ENCODE measurements around the gene VAMP3.

VAMP3 gene

DNA sequence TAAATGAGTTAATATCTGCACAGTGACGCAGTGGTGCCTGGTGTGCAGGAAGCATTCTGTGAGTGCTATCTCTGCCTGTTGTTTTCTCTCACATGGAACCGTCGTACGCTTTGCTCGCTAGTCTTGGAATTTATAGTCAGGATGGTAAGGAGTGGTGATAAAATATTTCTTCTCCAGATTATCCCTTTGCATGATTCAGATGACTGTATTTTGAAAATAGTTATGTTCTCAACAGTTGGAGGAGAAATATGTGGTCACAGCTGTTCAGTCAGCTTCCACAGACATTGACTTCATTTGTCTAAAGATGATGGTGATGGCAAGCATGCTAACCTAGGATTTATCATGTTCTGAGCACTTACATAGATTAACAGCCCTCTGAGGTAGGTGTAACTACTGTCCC lies 41.3 kb upstream of the VAMP3 start:
- H3K4me3 ChIP-seq (ENCODE audit: low read depth, low read length), result no peak overlapping the region
- no peak for TF ChIP-seq MYC (IDR thresholded peaks at IDR 0.05; ENCODE audit: low read depth, low read length)
- TF ChIP-seq, protein P1, sequence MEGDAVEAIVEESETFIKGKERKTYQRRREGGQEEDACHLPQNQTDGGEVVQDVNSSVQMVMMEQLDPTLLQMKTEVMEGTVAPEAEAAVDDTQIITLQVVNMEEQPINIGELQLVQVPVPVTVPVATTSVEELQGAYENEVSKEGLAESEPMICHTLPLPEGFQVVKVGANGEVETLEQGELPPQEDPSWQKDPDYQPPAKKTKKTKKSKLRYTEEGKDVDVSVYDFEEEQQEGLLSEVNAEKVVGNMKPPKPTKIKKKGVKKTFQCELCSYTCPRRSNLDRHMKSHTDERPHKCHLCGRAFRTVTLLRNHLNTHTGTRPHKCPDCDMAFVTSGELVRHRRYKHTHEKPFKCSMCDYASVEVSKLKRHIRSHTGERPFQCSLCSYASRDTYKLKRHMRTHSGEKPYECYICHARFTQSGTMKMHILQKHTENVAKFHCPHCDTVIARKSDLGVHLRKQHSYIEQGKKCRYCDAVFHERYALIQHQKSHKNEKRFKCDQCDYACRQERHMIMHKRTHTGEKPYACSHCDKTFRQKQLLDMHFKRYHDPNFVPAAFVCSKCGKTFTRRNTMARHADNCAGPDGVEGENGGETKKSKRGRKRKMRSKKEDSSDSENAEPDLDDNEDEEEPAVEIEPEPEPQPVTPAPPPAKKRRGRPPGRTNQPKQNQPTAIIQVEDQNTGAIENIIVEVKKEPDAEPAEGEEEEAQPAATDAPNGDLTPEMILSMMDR (IDR thresholded peaks at IDR 0.05; ENCODE audit: low read depth, low read length), result no peak
- no peak for DNase-seq (ENCODE audit: low read depth)

DNA sequence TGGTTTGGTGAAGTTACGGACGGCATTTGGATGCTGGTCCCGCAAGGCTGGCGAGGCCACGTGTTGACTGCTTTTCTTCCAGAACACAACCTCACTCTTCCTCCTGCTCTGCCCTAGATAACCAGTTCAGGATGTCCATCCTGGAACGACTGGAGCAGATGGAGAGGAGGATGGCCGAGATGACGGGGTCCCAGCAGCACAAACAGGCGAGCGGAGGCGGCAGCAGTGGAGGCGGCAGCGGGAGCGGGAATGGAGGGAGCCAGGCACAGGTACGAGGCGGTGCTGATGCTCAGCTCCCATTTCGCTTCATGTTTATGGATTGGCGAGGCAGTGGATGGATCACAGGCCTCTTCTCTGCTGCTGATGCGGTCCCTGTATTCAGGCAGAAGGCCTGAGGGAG lies 38.8 kb upstream of the VAMP3 start:
- no peak overlapping the region for H3K4me3 ChIP-seq (ENCODE audit: low read depth, low read length)
- TF ChIP-seq POLR2A (IDR thresholded peaks at IDR 0.05; ENCODE audit: extremely low read depth, insufficient read length), result no peak
- TF ChIP-seq, protein P1 (IDR thresholded peaks at IDR 0.05; ENCODE audit: low read depth, low read length), result no peak
- no peak for TF ChIP-seq MYC (IDR thresholded peaks at IDR 0.05; ENCODE audit: low read depth, low read length)
- TF ChIP-seq, protein P2, sequence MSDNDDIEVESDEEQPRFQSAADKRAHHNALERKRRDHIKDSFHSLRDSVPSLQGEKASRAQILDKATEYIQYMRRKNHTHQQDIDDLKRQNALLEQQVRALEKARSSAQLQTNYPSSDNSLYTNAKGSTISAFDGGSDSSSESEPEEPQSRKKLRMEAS (IDR thresholded peaks at IDR 0.05; ENCODE audit: low read depth, low read length), result no peak
- DNase-seq (ENCODE audit: low read depth), result no peak

DNA sequence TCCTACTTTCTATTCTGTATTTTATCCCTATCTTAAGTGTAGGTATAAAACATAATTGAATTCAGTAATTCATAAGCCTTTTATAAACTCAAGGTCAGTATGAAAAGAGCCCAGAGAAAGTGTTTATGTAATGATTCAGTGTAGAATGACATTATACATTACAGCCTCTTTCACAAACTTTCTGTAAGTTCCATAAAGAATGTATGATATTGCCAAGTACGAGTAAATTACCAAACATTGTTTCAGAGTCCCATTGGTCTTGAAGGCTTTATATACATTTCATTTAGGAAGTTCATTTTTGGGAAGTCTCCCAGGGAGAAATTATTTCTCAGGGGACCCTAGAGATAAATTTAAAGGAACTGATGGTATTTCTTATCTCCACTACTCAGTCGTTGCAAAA lies 37.8 kb upstream of the VAMP3 start:
- TF ChIP-seq MYC (IDR thresholded peaks at IDR 0.05; ENCODE audit: low read depth, low read length), result no peak
- TF ChIP-seq, protein P2 (IDR thresholded peaks at IDR 0.05; ENCODE audit: low read depth, low read length), result no peak
- TF ChIP-seq, protein P1 (IDR thresholded peaks at IDR 0.05; ENCODE audit: low read depth, low read length), result no peak
- no peak overlapping the region for H3K4me3 ChIP-seq (ENCODE audit: low read depth, low read length)
- DNase-seq (ENCODE audit: low read depth), result no peak

DNA sequence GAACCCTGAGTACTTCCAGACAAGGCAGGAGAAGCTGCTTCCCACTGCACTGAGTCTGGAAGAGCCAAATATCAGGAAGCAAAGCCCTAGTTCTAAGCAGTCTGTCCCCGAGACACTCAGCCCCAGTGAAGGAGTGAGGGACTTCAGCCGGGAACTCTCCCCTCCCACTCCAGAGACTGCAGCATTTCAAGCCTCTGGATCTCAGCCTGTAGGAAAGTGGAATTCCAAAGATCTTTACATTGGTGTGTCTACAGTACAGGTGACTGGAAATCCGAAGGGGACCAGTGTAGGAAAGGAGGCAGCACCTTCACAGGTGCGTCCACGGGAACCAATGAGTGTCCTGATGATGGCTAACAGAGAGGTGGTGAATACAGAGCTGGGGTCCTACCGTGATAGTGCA lies 33.1 kb upstream of the VAMP3 start:
- H3K4me3 ChIP-seq (ENCODE audit: low read depth, low read length), result no peak overlapping the region
- no peak for DNase-seq (ENCODE audit: low read depth)
- TF ChIP-seq MYC (IDR thresholded peaks at IDR 0.05; ENCODE audit: low read depth, low read length) (no peak), POLR2A (IDR thresholded peaks at IDR 0.05; ENCODE audit: extremely low read depth, insufficient read length) (no peak)
- TF ChIP-seq, protein P1 (IDR thresholded peaks at IDR 0.05; ENCODE audit: low read depth, low read length), result no peak
- TF ChIP-seq, protein P2 (IDR thresholded peaks at IDR 0.05; ENCODE audit: low read depth, low read length), result no peak

DNA sequence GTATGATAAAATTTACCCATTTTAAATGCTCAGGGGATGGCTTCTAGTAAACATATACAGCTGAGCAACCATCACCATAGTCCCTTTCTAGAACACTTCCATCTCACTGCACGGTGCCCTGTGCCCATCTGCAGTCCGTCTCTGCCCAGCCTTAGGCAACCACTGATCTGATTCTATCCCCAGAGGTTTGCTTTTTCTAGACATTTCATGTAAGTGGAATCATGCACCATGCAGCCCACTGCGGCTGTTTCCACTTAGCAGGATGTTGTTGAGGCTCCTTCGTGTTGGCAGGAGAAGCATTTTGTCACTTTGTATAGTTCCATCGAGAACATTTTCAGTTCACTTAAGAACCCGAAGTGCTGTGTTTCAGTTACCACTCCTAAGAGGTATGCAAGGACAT lies 27.8 kb upstream of the VAMP3 start:
- no peak for DNase-seq (ENCODE audit: low read depth)
- TF ChIP-seq MYC (IDR thresholded peaks at IDR 0.05; ENCODE audit: low read depth, low read length) (no peak), POLR2A (IDR thresholded peaks at IDR 0.05; ENCODE audit: extremely low read depth, insufficient read length) (no peak)
- TF ChIP-seq, protein P2 (IDR thresholded peaks at IDR 0.05; ENCODE audit: low read depth, low read length), result no peak
- TF ChIP-seq, protein P1 (IDR thresholded peaks at IDR 0.05; ENCODE audit: low read depth, low read length), result no peak
- no peak overlapping the region for H3K4me3 ChIP-seq (ENCODE audit: low read depth, low read length)

DNA sequence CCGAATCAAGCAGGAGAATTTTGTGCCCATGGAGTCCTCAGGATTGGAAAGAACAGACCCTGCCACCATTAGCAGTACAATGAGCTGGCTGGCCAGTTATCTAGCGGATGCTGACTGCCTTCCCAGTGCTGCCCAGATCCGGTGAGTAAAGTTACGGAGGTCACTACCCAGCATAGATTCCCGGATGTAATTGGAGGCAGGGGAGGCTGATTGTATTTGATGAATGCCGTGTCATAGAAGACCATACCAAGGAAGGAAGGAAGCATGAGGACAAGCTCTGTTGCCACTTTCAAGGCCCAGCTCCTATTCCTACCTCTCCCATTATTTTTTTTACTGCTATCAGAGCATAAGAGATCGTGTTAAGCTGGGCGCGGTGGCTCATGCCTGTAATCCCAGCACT lies 26.2 kb upstream of the VAMP3 start:
- TF ChIP-seq, protein P2 (IDR thresholded peaks at IDR 0.05; ENCODE audit: low read depth, low read length), result no peak
- TF ChIP-seq, protein P1 (IDR thresholded peaks at IDR 0.05; ENCODE audit: low read depth, low read length), result no peak
- no peak for TF ChIP-seq POLR2A (IDR thresholded peaks at IDR 0.05; ENCODE audit: extremely low read depth, insufficient read length)
- no peak for TF ChIP-seq MYC (IDR thresholded peaks at IDR 0.05; ENCODE audit: low read depth, low read length)
- H3K4me3 ChIP-seq (ENCODE audit: low read depth, low read length), result no peak overlapping the region

More for the DNA sequence above, 26.2 kb upstream of the VAMP3 start:
- DNase-seq (ENCODE audit: low read depth), result no peak
